CD4-positive, alpha-beta memory T cell (primary cell): ENCODE data around the gene CCSER1. TPM values are rescaled to one million over a fixed set of nuclear protein-coding genes. Genes with fewer than 3 reads are reported as not detected.

Source experiments
- CTCF ChIA-PET: fragments of 350-600 bp; sonication (Branson Sonifier 250); formaldehyde crosslinking; loops from one replicate; lab custom pipeline; 2021; ENCODE audit warnings: inconsistent platforms; ENCODE audit not compliant: partially characterized antibody; lab: Charles Lee
- POLR2A ChIA-PET: fragments of 350-600 bp; sonication (Branson Sonifier 250); formaldehyde crosslinking; loops from one replicate; lab custom pipeline; 2021; ENCODE audit not compliant: partially characterized antibody; lab: Charles Lee
- DNase-seq, 5 donors: peaks; one replicate each; pipeline versions ENCODE4 v3.0.0 to v3.0.0-alpha.2; 2020 to 2022; ENCODE audit warnings: mixed read lengths in 1 of 5
- H3K27ac ChIP-seq: one replicate; pipeline ENCODE4 v1.7.0; 2013; ENCODE audit warnings: low read depth, low read length
- H3K27me3 ChIP-seq: 2 replicates; pipeline ENCODE4 v1.7.0; 2013; ENCODE audit warnings: mild to moderate bottlenecking, low read length, moderate library complexity; ENCODE audit not compliant: insufficient read depth
- H3K36me3 ChIP-seq: 2 replicates; pipeline ENCODE4 v1.7.0; 2013; ENCODE audit warnings: mild to moderate bottlenecking, low read length, moderate library complexity; ENCODE audit not compliant: insufficient read depth
- H3K4me1 ChIP-seq: 2 replicates; pipeline ENCODE4 v1.7.0; 2013; ENCODE audit warnings: mild to moderate bottlenecking, low read length, moderate library complexity; ENCODE audit not compliant: insufficient read depth
- H3K4me3 ChIP-seq, 2 donors: one replicate each; pipeline ENCODE4 v1.7.0; 2013; ENCODE audit warnings: low read length in 2 of 2, mild to moderate bottlenecking in 1 of 2
- H3K9me3 ChIP-seq, 2 donors: one replicate each; pipeline ENCODE4 v1.7.0; 2013; ENCODE audit warnings: low read length in 2 of 2, control low read depth in 1 of 2; ENCODE audit not compliant: control insufficient read depth in 1 of 2
- H3K27ac Mint-ChIP-seq, 7 donors: one replicate each; pipeline ENCODE4 v1.8.0; 2020 to 2021; ENCODE audit warnings: mixed read lengths in 7 of 7, mild to moderate bottlenecking in 6 of 7, inconsistent platforms in 3 of 7, moderate library complexity in 3 of 7
- H3K27me3 Mint-ChIP-seq, 2 donors: one replicate each; pipeline ENCODE4 v1.8.0; 2020 to 2021; ENCODE audit warnings: mixed read lengths in 2 of 2
- H3K36me3 Mint-ChIP-seq, 2 donors: one replicate each; pipeline ENCODE4 v1.8.0; 2020 to 2021; ENCODE audit warnings: mixed read lengths in 2 of 2, inconsistent platforms in 1 of 2, mild to moderate bottlenecking in 1 of 2
- H3K4me1 Mint-ChIP-seq, 4 donors: one replicate each; pipeline ENCODE4 v1.8.0; 2020 to 2021; ENCODE audit warnings: mixed read lengths in 4 of 4, mild to moderate bottlenecking in 1 of 4
- H3K4me3 Mint-ChIP-seq, 8 donors: one replicate each; pipeline ENCODE4 v1.8.0; 2020 to 2021; ENCODE audit warnings: mixed read lengths in 8 of 8, mild to moderate bottlenecking in 7 of 8, moderate library complexity in 6 of 8, inconsistent platforms in 3 of 8
- H3K9me3 Mint-ChIP-seq, 8 donors: one replicate each; pipeline ENCODE4 v1.8.0; 2020 to 2021; ENCODE audit warnings: mixed read lengths in 8 of 8, mild to moderate bottlenecking in 5 of 8, inconsistent platforms in 3 of 8, moderate library complexity in 1 of 8
- intact Hi-C: fragments of 100-400 bp; cut with micrococcal nuclease; formaldehyde crosslinking; loops from one replicate; pipeline ENCODE4 v1.15.1; 2023
- polyA plus RNA-seq, 2 donors: library from polyadenylated mRNA; unstranded; fragments of 300-500 nt; fragmentation: Illumina TruSeq; gene quantifications; one replicate each; pipeline ENCODE4 v1.2.3, GENCODE V29; 2021
- total RNA-seq, 2 experiments: library from RNA; stranded (reverse); gene quantifications; one replicate each; pipeline ENCODE4 v1.2.3, GENCODE V29; 2021

Gene CCSER1
- total and polyA plus RNA-seq, 4 experiments from 2014 or later = 0.47 to 2.0 (median 1.7) TPM; not detected in 1

DNA sequence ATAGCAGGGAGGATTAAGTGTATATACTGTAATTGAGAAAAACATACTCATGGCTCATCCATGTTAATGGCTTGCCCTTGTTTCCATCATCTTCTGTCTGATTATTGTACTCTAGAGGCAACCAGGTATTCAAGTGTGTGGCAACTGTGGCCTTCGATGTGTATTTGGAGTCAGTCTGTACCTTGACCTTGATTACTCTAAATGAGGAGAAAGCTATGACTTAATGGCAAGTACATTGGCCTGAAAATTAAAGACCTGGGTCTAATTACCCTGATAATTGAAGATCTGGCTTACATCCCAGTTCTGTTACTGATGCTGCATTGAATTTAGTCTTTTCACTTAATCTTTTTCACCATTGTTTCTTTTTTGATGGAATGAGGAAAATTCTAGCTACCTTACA lies 409.2 kb downstream of the CCSER1 start:
- H3K4me1 ChIP-seq = no peaks in the 10 kb centered on the region
- no peak for DNase-seq
- Mint-ChIP-seq H3K27ac (no peak overlapping the region), H3K27me3 (peaks cover 0 to 2% of the 10 kb centered on the region in 2 donors), H3K4me1 (peaks cover 0 to 1% (median 0%) of the 10 kb centered on the region in 4 donors), H3K9me3 (peaks cover 0 to 4% (median 0%) of the 10 kb centered on the region in 8 donors), H3K4me3 (no peak overlapping the region), H3K36me3 (no peaks in the 10 kb centered on the region)
- intact Hi-C loops = no loop called here
- POLR2A ChIA-PET = no interaction called here
- H3K27me3 ChIP-seq = no peaks in the 10 kb centered on the region
- no peaks in the 10 kb centered on the region for H3K36me3 ChIP-seq
- H3K27ac ChIP-seq = no peak overlapping the region
- no peaks in the 10 kb centered on the region for H3K9me3 ChIP-seq
- CTCF ChIA-PET = no interaction called here
- H3K4me3 ChIP-seq = no peak overlapping the region

GRCh38 chr4:90537491-90537890 lies 410.3 kb downstream of the CCSER1 start:
- no peak for DNase-seq
- H3K9me3 ChIP-seq = no peaks in the 10 kb centered on the region
- intact Hi-C loops = no loop called here
- no peaks in the 10 kb centered on the region for H3K4me1 ChIP-seq
- H3K4me3 ChIP-seq = no peak overlapping the region
- H3K27me3 ChIP-seq = no peaks in the 10 kb centered on the region
- H3K9me3 Mint-ChIP-seq = peaks cover 0 to 4% (median 0%) of the 10 kb centered on the region in 8 donors
- H3K27ac ChIP-seq = no peak overlapping the region
- H3K4me3 Mint-ChIP-seq = no peak overlapping the region
- peaks cover 0 to 1% (median 0%) of the 10 kb centered on the region in 4 donors for H3K4me1 Mint-ChIP-seq
- H3K36me3 Mint-ChIP-seq = no peaks in the 10 kb centered on the region
- ChIA-PET POLR2A (no interaction called here), CTCF (no interaction called here)
- H3K27ac Mint-ChIP-seq = no peak overlapping the region
- peaks cover 0 to 2% of the 10 kb centered on the region in 2 donors for H3K27me3 Mint-ChIP-seq
- H3K36me3 ChIP-seq = no peaks in the 10 kb centered on the region

DNA sequence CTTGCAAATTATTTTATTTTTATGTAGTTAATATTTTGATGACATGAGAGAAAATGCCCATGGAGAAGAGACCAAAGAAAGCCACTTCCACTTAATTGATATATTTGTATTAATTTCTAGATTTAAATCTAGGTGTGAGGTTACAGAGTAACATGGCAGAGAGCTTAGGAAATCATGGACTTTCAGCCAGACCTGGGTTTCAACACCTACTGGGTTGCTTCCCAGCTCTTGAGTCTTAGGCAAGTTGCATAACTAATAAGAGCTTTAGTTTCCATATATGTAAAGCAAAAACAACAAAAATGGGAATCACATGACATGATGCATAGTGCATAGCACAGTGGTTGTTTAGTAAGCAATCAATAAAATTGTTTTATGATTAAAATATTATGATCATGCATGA lies 413.3 kb downstream of the CCSER1 start:
- Histone ChIP-seq H3K27ac (no peak overlapping the region), H3K9me3 (no peaks in the 10 kb centered on the region), H3K4me1 (no peaks in the 10 kb centered on the region), H3K36me3 (no peaks in the 10 kb centered on the region), H3K4me3 (no peak overlapping the region), H3K27me3 (no peaks in the 10 kb centered on the region)
- ChIA-PET CTCF (no interaction called here), POLR2A (no interaction called here)
- H3K36me3 Mint-ChIP-seq = no peaks in the 10 kb centered on the region
- peaks cover 0 to 4% (median 0%) of the 10 kb centered on the region in 8 donors for H3K9me3 Mint-ChIP-seq
- H3K4me1 Mint-ChIP-seq = peaks cover 0 to 1% (median 0%) of the 10 kb centered on the region in 4 donors
- no peak overlapping the region for H3K27ac Mint-ChIP-seq
- peaks cover 0 to 2% of the 10 kb centered on the region in 2 donors for H3K27me3 Mint-ChIP-seq
- DNase-seq = no peak
- no peak overlapping the region for H3K4me3 Mint-ChIP-seq
- intact Hi-C loops = no loop called here

DNA sequence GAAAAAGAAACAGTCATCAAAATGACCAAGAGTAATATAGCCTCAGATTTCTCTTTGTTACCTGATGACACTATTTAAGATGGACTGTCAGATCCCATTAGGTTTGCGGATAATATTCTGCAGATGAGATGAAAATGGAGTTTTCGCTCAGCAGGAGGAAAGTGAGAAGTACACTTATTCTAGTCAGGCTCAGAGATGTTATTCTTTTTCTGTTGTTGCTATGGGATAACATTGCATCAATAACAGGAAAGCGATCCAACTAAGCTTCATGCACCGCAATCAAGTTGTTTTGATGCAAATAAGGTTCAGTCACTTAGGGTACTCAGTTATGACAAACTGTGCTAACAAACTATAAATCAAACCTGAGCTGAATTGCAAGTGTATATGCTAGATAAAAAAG lies 415.0 kb downstream of the CCSER1 start:
- intact Hi-C loops = no loop called here
- H3K36me3 Mint-ChIP-seq = no peaks in the 10 kb centered on the region
- no peak overlapping the region for H3K4me3 Mint-ChIP-seq
- Histone ChIP-seq H3K9me3 (no peaks in the 10 kb centered on the region), H3K4me1 (no peaks in the 10 kb centered on the region), H3K27ac (no peak overlapping the region), H3K27me3 (no peaks in the 10 kb centered on the region), H3K4me3 (no peak overlapping the region), H3K36me3 (no peaks in the 10 kb centered on the region)
- H3K27ac Mint-ChIP-seq = no peak overlapping the region
- H3K4me1 Mint-ChIP-seq = peaks cover 3 to 5% (median 4%) of the 10 kb centered on the region in 4 donors
- DNase-seq = no peak
- ChIA-PET POLR2A (no interaction called here), CTCF (no interaction called here)
- peaks cover 0 to 2% of the 10 kb centered on the region in 2 donors for H3K27me3 Mint-ChIP-seq
- H3K9me3 Mint-ChIP-seq = no peaks in the 10 kb centered on the region

DNA sequence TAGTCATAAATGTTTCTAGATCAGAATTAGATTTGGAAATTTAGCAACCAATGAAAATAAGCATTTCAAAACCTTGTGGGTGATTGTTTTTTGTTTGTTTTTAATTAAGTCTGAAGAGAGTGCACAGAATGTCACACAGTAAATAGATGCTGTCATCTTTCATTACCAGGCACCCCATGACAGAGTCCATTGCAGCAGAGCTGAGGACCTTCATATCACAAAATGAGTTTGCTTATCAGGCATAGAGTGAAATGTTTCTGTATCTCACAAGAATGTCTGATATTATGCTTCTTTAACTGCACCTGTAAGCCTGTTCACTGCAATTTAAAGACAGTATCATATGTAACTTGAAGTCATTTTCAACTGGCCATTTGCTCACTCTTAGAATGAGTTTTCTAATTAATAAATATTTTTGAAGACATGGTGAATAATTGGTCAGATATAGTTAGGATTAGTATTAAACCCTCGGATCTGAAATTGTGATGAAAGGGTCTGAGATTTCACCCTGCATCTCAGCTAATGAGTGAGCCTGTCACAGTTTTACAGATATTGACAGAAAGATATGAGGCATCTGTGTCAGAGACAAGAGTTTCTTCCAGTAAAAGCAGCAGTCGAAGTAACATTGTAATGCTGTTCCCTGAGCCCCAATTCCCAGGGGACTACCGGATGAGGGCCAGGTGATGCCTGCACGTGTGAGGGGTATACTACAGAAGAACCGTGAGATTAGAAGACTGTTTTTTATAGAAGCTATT lies 416.4 kb downstream of the CCSER1 start:
- Histone ChIP-seq H3K27me3 (no peaks in the 10 kb centered on the region), H3K4me3 (no peak overlapping the region), H3K4me1 (no peaks in the 10 kb centered on the region), H3K27ac (no peak overlapping the region), H3K36me3 (no peaks in the 10 kb centered on the region), H3K9me3 (no peaks in the 10 kb centered on the region)
- Mint-ChIP-seq H3K27ac (peak overlapping the region in 1 of 7 donors; percentile 48), H3K4me1 (peaks cover 3 to 11% (median 6%) of the 10 kb centered on the region in 4 donors), H3K9me3 (no peaks in the 10 kb centered on the region), H3K27me3 (peaks cover 0 to 2% of the 10 kb centered on the region in 2 donors), H3K36me3 (no peaks in the 10 kb centered on the region), H3K4me3 (no peak overlapping the region)
- intact Hi-C loops = no loop called here
- no peak for DNase-seq
- POLR2A ChIA-PET = no interaction called here
- CTCF ChIA-PET = no interaction called here

GRCh38 chr4:90544532-90545045 lies 417.4 kb downstream of the CCSER1 start:
- Mint-ChIP-seq H3K4me3 (no peak overlapping the region), H3K9me3 (no peaks in the 10 kb centered on the region), H3K27me3 (peaks cover 0 to 2% of the 10 kb centered on the region in 2 donors), H3K36me3 (no peaks in the 10 kb centered on the region), H3K4me1 (peaks cover 3 to 11% (median 6%) of the 10 kb centered on the region in 4 donors), H3K27ac (no peak overlapping the region)
- intact Hi-C loops = no loop called here
- ChIA-PET CTCF (no interaction called here), POLR2A (no interaction called here)
- no peaks in the 10 kb centered on the region for H3K4me1 ChIP-seq
- no peak for DNase-seq
- no peaks in the 10 kb centered on the region for H3K27me3 ChIP-seq
- H3K27ac ChIP-seq = no peak overlapping the region
- no peak overlapping the region for H3K4me3 ChIP-seq
- H3K9me3 ChIP-seq = no peaks in the 10 kb centered on the region
- no peaks in the 10 kb centered on the region for H3K36me3 ChIP-seq

DNA sequence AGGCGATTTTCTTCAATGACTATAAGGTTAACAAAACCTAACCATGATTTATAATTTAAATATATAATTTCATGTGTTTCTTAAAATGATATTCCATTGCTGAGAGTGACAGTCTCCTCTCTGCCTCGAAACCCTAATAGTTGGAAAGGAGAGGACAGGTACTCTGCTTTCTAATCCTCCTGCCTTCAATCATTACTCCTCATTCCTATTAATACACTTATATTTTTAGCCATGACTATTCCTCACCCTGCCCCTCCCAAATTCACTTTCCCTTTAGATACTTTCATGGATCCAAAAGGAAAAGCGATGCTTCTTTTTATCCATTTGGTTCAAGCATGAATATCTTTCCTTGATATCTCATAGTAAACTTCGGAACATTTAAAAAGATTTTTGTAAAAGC lies 418.2 kb downstream of the CCSER1 start:
- Histone ChIP-seq H3K36me3 (no peaks in the 10 kb centered on the region), H3K27ac (no peak overlapping the region), H3K9me3 (no peaks in the 10 kb centered on the region), H3K4me1 (no peaks in the 10 kb centered on the region), H3K27me3 (no peaks in the 10 kb centered on the region), H3K4me3 (no peak overlapping the region)
- no peaks in the 10 kb centered on the region for H3K27me3 Mint-ChIP-seq
- H3K4me1 Mint-ChIP-seq = peaks cover 3 to 11% (median 6%) of the 10 kb centered on the region in 4 donors
- intact Hi-C loops = no loop called here
- no peaks in the 10 kb centered on the region for H3K9me3 Mint-ChIP-seq
- H3K4me3 Mint-ChIP-seq = no peak overlapping the region
- CTCF ChIA-PET = no interaction called here
- POLR2A ChIA-PET = no interaction called here
- H3K36me3 Mint-ChIP-seq = no peaks in the 10 kb centered on the region
- DNase-seq = no peak
- peak overlapping the region in 1 of 7 donors; percentile 43 for H3K27ac Mint-ChIP-seq
